HG03196 (cell line): Measurements from ENCODE around the gene CDYL.

Source experiments
- ATAC-seq: cut with Tn5 transposase; IDR thresholded peaks from one replicate; pipeline ENCODE4 v1.9.1; 2021; ENCODE audit not compliant: unreplicated experiment

Gene CDYL

GRCh38 chr6:4802312-4802935 lies 26.2 kb downstream of the CDYL start:
- peak; percentile 55 for ATAC-seq

GRCh38 chr6:4803343-4803744 lies 27.1 kb downstream of the CDYL start:
- no peak for ATAC-seq

- ATAC-seq: no peak
Observed at GRCh38 chr6:4804095-4804494, 27.9 kb downstream of the CDYL start.

GRCh38 chr6:4805553-4806336 lies 29.5 kb downstream of the CDYL start:
- ATAC-seq: no peak

GRCh38 chr6:4806337-4806725 lies 30.1 kb downstream of the CDYL start:
- ATAC-seq: no peak

GRCh38 chr6:4806791-4807190 lies 30.6 kb downstream of the CDYL start:
- ATAC-seq: no peak

- ATAC-seq: no peak
Observed at GRCh38 chr6:4808396-4808795, 32.2 kb downstream of the CDYL start.

GRCh38 chr6:4809999-4810918 lies 34.1 kb downstream of the CDYL start:
- ATAC-seq: no peak

- no peak for ATAC-seq
Observed at GRCh38 chr6:4812068-4812467, 35.9 kb downstream of the CDYL start.

- ATAC-seq: no peak
Observed at GRCh38 chr6:4813055-4813454, 36.9 kb downstream of the CDYL start.

- peak; percentile 53 for ATAC-seq
Observed at GRCh38 chr6:4814212-4814611, 38.0 kb downstream of the CDYL start.

- ATAC-seq: no peak
Observed at GRCh38 chr6:4814987-4815386, 38.8 kb downstream of the CDYL start.

- ATAC-seq: no peak
Observed at GRCh38 chr6:4815584-4815983, 39.4 kb downstream of the CDYL start.

GRCh38 chr6:4816904-4817303 lies 40.7 kb downstream of the CDYL start:
- no peak for ATAC-seq

- ATAC-seq: no peak
Observed at GRCh38 chr6:4817551-4817950, 41.3 kb downstream of the CDYL start.

- ATAC-seq: no peak
Observed at GRCh38 chr6:4818272-4818938, 42.2 kb downstream of the CDYL start.

GRCh38 chr6:4819706-4820283 lies 43.6 kb downstream of the CDYL start:
- no peak for ATAC-seq

- ATAC-seq: no peak
Observed at GRCh38 chr6:4820704-4821276, 44.6 kb downstream of the CDYL start.

GRCh38 chr6:4822476-4822875 lies 46.3 kb downstream of the CDYL start:
- no peak for ATAC-seq

GRCh38 chr6:4828187-4828698 lies 52.0 kb downstream of the CDYL start:
- no peak for ATAC-seq
